Measurements from ENCODE around the gene ABCA13. TPM values are rescaled to one million over a fixed set of nuclear protein-coding genes. Genes with fewer than 3 reads are reported as not detected.

Gene ABCA13
- total RNA-seq, 2 donors from 2014 or later = 1.7 to 2.5 TPM

DNA sequence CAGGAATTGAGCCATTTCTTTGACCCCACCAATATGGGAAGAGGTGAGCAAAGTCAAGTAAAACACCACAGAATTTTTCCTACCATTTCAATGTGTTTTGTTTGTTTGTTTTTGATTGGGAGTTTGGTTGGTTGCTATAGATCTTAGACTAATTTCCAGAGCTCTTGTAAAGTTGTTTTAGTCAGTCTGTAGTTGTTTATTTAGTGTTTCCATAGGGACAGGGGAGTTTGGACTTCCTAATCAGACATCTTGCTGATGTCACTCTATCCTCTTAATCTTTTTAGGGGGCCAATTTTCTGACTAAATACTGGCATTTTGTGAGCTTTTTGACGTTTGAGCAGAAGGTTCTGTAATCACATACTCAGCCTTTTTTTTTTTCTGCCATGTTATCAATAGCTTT lies 266.9 kb downstream of the ABCA13 start:
- H3K9me3 ChIP-seq = no peaks in the 10 kb centered on the region
- intact Hi-C loops (cut with DNase I) = no loop called here
- no peak for DNase-seq

DNA sequence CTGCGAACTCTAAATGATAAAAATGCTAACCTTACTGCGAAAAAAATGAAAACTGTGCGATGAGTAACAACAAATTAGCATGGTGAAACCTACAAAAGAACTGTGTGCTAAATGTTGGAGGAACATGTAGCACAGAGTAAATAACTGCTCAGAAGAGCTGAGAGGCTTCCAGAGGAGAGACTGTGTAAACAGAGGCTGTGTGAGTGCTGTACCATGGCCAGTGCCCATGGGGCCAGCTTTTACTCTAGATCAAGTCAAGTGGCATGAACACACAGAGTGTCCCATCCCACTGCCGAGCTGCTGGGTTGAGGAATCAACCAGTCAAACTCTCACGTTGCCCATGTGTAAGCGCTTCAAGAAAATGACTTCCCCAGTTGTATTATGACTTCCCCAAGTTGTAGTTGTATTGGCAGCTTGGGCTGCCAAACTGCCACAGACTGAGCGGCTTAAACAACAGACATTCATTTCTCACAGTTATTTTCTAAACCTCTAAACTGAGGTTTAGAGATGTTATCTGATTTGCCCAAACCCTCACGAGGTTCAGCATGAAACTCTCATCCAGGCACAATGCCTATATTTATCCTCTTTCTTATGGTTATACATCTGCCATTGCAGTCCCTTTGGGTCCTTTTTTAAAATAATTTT lies 270.7 kb downstream of the ABCA13 start:
- Histone ChIP-seq H3K4me3 (no peak overlapping the region), H3K27ac (no peak overlapping the region), H3K9me3 (no peaks in the 10 kb centered on the region), H3K9ac (ENCODE audit: low read depth in 2 of 2, low read length in 2 of 2) (no peak overlapping the region), H3K4me1 (no peaks in the 10 kb centered on the region), H3K27me3 (no peaks in the 10 kb centered on the region), H3K36me3 (no peaks in the 10 kb centered on the region)
- intact Hi-C loops (cut with DNase I) = no loop called here
- no peak for DNase-seq
- TF ChIP-seq, protein P1, sequence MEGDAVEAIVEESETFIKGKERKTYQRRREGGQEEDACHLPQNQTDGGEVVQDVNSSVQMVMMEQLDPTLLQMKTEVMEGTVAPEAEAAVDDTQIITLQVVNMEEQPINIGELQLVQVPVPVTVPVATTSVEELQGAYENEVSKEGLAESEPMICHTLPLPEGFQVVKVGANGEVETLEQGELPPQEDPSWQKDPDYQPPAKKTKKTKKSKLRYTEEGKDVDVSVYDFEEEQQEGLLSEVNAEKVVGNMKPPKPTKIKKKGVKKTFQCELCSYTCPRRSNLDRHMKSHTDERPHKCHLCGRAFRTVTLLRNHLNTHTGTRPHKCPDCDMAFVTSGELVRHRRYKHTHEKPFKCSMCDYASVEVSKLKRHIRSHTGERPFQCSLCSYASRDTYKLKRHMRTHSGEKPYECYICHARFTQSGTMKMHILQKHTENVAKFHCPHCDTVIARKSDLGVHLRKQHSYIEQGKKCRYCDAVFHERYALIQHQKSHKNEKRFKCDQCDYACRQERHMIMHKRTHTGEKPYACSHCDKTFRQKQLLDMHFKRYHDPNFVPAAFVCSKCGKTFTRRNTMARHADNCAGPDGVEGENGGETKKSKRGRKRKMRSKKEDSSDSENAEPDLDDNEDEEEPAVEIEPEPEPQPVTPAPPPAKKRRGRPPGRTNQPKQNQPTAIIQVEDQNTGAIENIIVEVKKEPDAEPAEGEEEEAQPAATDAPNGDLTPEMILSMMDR (IDR thresholded peaks at IDR 0.05) = no peak

More for the DNA sequence above, 266.9 kb downstream of the ABCA13 start:
- TF ChIP-seq, protein P1 (IDR thresholded peaks at IDR 0.05) = no peak
- Histone ChIP-seq H3K4me3 (no peak overlapping the region), H3K9ac (ENCODE audit: low read depth in 2 of 2, low read length in 2 of 2) (no peak overlapping the region), H3K27ac (no peak overlapping the region), H3K27me3 (no peaks in the 10 kb centered on the region), H3K36me3 (no peaks in the 10 kb centered on the region), H3K4me1 (no peaks in the 10 kb centered on the region)

DNA sequence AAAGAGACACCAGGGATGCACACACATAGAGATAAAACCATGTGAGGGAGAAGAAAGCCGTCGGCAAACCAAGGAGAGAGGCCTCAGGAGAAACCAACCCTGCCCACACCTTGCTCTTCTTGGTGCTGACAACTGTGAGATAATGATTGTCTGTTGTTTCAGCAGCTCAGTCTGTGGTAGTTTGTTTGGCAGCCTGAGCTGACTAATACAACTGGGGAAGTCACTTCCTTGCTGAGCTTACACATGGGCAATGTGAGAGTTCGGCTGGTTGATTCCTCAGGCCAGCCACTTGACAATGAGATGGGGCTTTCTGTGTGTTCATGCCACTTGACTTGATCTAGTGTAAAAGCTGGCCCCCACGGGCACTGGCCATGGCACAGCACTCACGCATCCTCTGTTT lies 271.8 kb downstream of the ABCA13 start:
- H3K4me3 ChIP-seq = no peak overlapping the region
- DNase-seq = no peak
- H3K9ac ChIP-seq (ENCODE audit: low read depth in 2 of 2, low read length in 2 of 2) = no peak overlapping the region
- H3K9me3 ChIP-seq = no peaks in the 10 kb centered on the region
- H3K27me3 ChIP-seq = no peaks in the 10 kb centered on the region
- H3K27ac ChIP-seq = no peak overlapping the region
- H3K36me3 ChIP-seq = no peaks in the 10 kb centered on the region
- H3K4me1 ChIP-seq = no peaks in the 10 kb centered on the region
- intact Hi-C loops (cut with DNase I) = no loop called here
- TF ChIP-seq, protein P1 (IDR thresholded peaks at IDR 0.05) = no peak

DNA sequence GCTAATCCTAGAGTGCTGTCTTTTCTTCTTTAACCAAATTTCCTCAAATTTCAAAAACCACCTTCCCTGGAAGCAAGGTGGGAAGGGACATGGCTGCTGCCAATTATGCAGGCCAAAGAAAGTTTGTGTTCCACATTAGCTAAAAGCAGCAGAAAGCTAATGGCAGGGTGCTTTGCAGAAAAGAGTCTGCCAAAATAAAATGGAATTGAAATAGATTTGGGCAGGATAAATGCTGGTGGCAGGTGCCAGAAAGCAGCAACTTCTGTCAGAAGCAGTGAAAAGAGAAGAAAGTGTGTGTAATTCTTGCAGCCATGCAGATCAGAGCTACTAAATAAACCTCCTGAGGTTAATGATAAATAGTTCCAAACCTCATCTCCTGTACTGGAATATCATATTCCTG lies 275.5 kb downstream of the ABCA13 start:
- no peak for DNase-seq
- TF ChIP-seq, protein P1 (IDR thresholded peaks at IDR 0.05) = no peak
- Histone ChIP-seq H3K27ac (no peak overlapping the region), H3K9me3 (no peaks in the 10 kb centered on the region), H3K4me1 (no peaks in the 10 kb centered on the region), H3K27me3 (no peaks in the 10 kb centered on the region), H3K9ac (ENCODE audit: low read depth in 2 of 2, low read length in 2 of 2) (no peak overlapping the region), H3K36me3 (no peaks in the 10 kb centered on the region), H3K4me3 (no peak overlapping the region)
- intact Hi-C loops (cut with DNase I) = no loop called here

DNA sequence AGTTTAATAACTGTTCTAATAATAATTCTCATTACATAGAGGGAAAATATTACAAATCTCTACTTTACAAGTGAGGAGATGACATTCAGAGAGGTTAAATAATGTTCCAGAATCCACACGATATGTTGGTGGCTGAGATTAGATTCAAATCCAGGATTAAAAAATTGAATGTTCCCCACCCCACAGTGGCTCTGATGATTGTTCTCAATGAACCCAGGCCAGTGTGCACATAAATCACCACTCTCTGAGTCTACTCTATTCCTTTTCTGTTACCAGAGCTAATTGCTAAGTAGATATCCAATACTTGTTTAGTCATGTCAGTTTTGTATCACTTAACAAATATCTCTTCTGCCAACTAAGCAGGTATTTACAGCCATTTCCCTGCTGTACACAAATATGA lies 281.0 kb downstream of the ABCA13 start:
- no peaks in the 10 kb centered on the region for H3K36me3 ChIP-seq
- no peak overlapping the region for H3K27ac ChIP-seq
- no peaks in the 10 kb centered on the region for H3K27me3 ChIP-seq
- H3K4me1 ChIP-seq = no peaks in the 10 kb centered on the region
- H3K9me3 ChIP-seq = no peaks in the 10 kb centered on the region
- no peak overlapping the region for H3K4me3 ChIP-seq
- no peak for DNase-seq
- H3K9ac ChIP-seq (ENCODE audit: low read depth in 2 of 2, low read length in 2 of 2) = no peak overlapping the region
- TF ChIP-seq, protein P1 (IDR thresholded peaks at IDR 0.05) = no peak
- intact Hi-C loops (cut with DNase I) = no loop called here
